HCT116 (cell line): ENCODE results near the gene ST3GAL2. TPM values are rescaled to one million over a fixed set of nuclear protein-coding genes. Genes with fewer than 3 reads are reported as not detected.

Experiments used
- ATAC-seq: fragments of 200-7000 bp; cut with Tn5 transposase; 2 replicates; pipeline ENCODE4 v1.9.1; 2020; ENCODE audit warnings: mild to moderate bottlenecking, moderate library complexity
- BruUV-seq: library from RNA; stranded (reverse); fragments of 400-500 nt; replicated peaks from 2 replicates; lab custom pipeline; 2021; lab: Mats Ljungman, UMichigan
- CTCF ChIA-PET: fragments of 300-600 bp; sonication (Branson Sonifier 250); formaldehyde crosslinking; loops from one replicate; lab custom pipeline; 2021; ENCODE audit warnings: antibody characterized with exemption; lab: Charles Lee
- POLR2A ChIA-PET: fragments of 300-600, 350-600 bp; sonication (Branson Sonifier 250); formaldehyde crosslinking; loops from one replicate; lab custom pipeline; 2021; ENCODE audit warnings: antibody characterized with exemption; lab: Charles Lee
- RAD21 ChIA-PET, 2 experiments: fragments of 300-600 bp; sonication (Branson Sonifier 250); formaldehyde crosslinking; loops; one replicate each; lab custom pipeline; 2023; ENCODE audit warnings: low total read pairs in 2 of 2; ENCODE audit not compliant: uncharacterized antibody in 2 of 2, unreplicated experiment in 2 of 2, low non-redundant PET in 1 of 2; lab: Charles Lee
- DNase-seq: peaks from one replicate; pipeline ENCODE4 v3.0.0-alpha.2; 2010; ENCODE audit warnings: low read depth, low spot score
- H2AFZ ChIP-seq: fragments of 200-600 bp; shearing (Covaris generic), sonication (generic); 2 replicates; pipeline ENCODE4 v1.6.1; 2017; ENCODE audit warnings: low read depth, mixed run types, mixed read lengths, antibody characterized with exemption, low read length; ENCODE audit not compliant: poor library complexity, severe bottlenecking
- H3K27ac ChIP-seq: 2 replicates; pipeline ENCODE4 v1.5.1; 2012; ENCODE audit warnings: low read depth, low read length
- H3K27me3 ChIP-seq: fragments of 200-600 bp; sonication (generic); 2 replicates; pipeline ENCODE4 v1.6.1; 2016; ENCODE audit warnings: mixed run types, low read length, mixed read lengths; ENCODE audit not compliant: insufficient read depth
- H3K36me3 ChIP-seq, 2 experiments: fragments of 200-500 bp in 1 of 2; fragments of 200-600 bp in 1 of 2; sonication (Bioruptor generic) in 1 of 2; sonication (generic) in 1 of 2; 2 replicates each; pipeline versions ENCODE4 v1.5.1 to v1.6.1; 2014 to 2016; ENCODE audit warnings: low read length in 2 of 2, inconsistent platforms in 1 of 2, mixed read lengths in 1 of 2, mixed run types in 1 of 2; ENCODE audit not compliant: insufficient read depth in 2 of 2, control insufficient read depth in 1 of 2
- H3K4me1 ChIP-seq, 2 experiments: fragments of 200-600 bp in 1 of 2; sonication (generic) in 1 of 2; 2 replicates each; pipeline versions ENCODE4 v1.5.1 to v1.6.1; 2012 to 2017; ENCODE audit warnings: low read length in 2 of 2, inconsistent platforms in 1 of 2, mild to moderate bottlenecking in 1 of 2, mixed read lengths in 1 of 2, mixed run types in 1 of 2, moderate library complexity in 1 of 2; ENCODE audit not compliant: insufficient read depth in 2 of 2, control insufficient read depth in 1 of 2
- H3K4me2 ChIP-seq: fragments of 200-600 bp; sonication (generic); 2 replicates; pipeline ENCODE4 v1.6.1; 2017; ENCODE audit warnings: mixed run types, low read length, mixed read lengths
- H3K4me3 ChIP-seq, 2 experiments: fragments of 200-600 bp in 1 of 2; sonication (generic) in 1 of 2; replicated peaks in 1 of 2; 2 replicates each; pipeline ENCODE4 v1.5.1; 2011 to 2016; ENCODE audit warnings: low read length in 2 of 2, control low read depth in 1 of 2, low read depth in 1 of 2, mild to moderate bottlenecking in 1 of 2, mixed read lengths in 1 of 2, mixed run types in 1 of 2
- H3K79me2 ChIP-seq: fragments of 200-600 bp; sonication (generic); 2 replicates; pipeline ENCODE4 v1.6.1; 2017; ENCODE audit warnings: mild to moderate bottlenecking, mixed run types, low read length, moderate library complexity, mixed read lengths; ENCODE audit not compliant: insufficient read depth
- H3K9ac ChIP-seq: fragments of 200-600 bp; sonication (generic); 2 replicates; pipeline ENCODE4 v1.6.1; 2016; ENCODE audit warnings: low read length, mixed read lengths
- H3K9me2 ChIP-seq: fragments of 200-600 bp; sonication (generic), shearing (Covaris generic); 2 replicates; pipeline ENCODE4 v1.6.1; 2017; ENCODE audit warnings: mixed run types, mild to moderate bottlenecking, moderate library complexity; ENCODE audit not compliant: insufficient read depth
- H3K9me3 ChIP-seq, 2 experiments: fragments of 200-500 bp in 1 of 2; fragments of 200-600 bp in 1 of 2; sonication (Bioruptor generic) in 1 of 2; sonication (generic) in 1 of 2; 2 replicates each; pipeline ENCODE4 v1.6.1; 2014 to 2017; ENCODE audit warnings: low read length in 2 of 2, mixed read lengths in 2 of 2, inconsistent platforms in 1 of 2, low read depth in 1 of 2, mild to moderate bottlenecking in 1 of 2, mixed run types in 1 of 2, moderate library complexity in 1 of 2; ENCODE audit not compliant: control insufficient read depth in 1 of 2, insufficient read depth in 1 of 2
- H4K20me1 ChIP-seq: fragments of 200-600 bp; sonication (generic), shearing (Covaris generic); 2 replicates; pipeline ENCODE4 v1.6.1; 2017; ENCODE audit warnings: mixed run types, mild to moderate bottlenecking, moderate library complexity; ENCODE audit not compliant: insufficient read depth
- ELF1 ChIP-seq: IDR thresholded peaks from 2 replicates; pipeline ENCODE4 v1.6.1; 2012; ENCODE audit warnings: low read depth, borderline replicate concordance
- EZH2 ChIP-seq: fragments of 200-600 bp; sonication (generic); IDR thresholded peaks from 2 replicates; pipeline ENCODE4 v1.6.1; 2017; ENCODE audit warnings: antibody characterized with exemption, mixed run types
- FOSL1 ChIP-seq: IDR thresholded peaks from 2 replicates; pipeline ENCODE4 v1.6.1; 2012; ENCODE audit warnings: low read depth
- POLR2A ChIP-seq: IDR thresholded peaks from 2 replicates; pipeline ENCODE4 v1.7.0; 2011; ENCODE audit warnings: borderline replicate concordance; ENCODE audit not compliant: insufficient read depth, insufficient read length; ENCODE audit errors: extremely low read depth
- POLR2AphosphoS5 ChIP-seq: IDR thresholded peaks from 2 replicates; pipeline ENCODE4 v1.6.1; 2011; ENCODE audit warnings: mild to moderate bottlenecking, low read depth, low read length, moderate library complexity
- SP1 ChIP-seq: IDR thresholded peaks from 2 replicates; pipeline ENCODE4 v1.6.1; 2012; ENCODE audit warnings: low read depth
- SRF ChIP-seq: IDR thresholded peaks from 2 replicates; pipeline ENCODE4 v1.6.1; 2012; ENCODE audit warnings: low read depth
- TCF7L2 ChIP-seq: IDR thresholded peaks from 2 replicates; pipeline ENCODE4 v1.7.0; 2011; ENCODE audit warnings: borderline replicate concordance, inconsistent platforms; ENCODE audit not compliant: insufficient read depth, insufficient read length; ENCODE audit errors: extremely low read depth
- ZBTB33 ChIP-seq: IDR thresholded peaks from 2 replicates; pipeline ENCODE4 v1.6.1; 2011; ENCODE audit warnings: mild to moderate bottlenecking, low read length, moderate library complexity; ENCODE audit not compliant: insufficient replicate concordance; ENCODE audit errors: extremely low read depth
- ZNF274 ChIP-seq: fragments of 200-500 bp; sonication (Bioruptor generic); IDR thresholded peaks from 2 replicates; pipeline ENCODE4 v1.6.1; 2014; ENCODE audit warnings: mild to moderate bottlenecking, low read depth, low read length, inconsistent platforms
- intact Hi-C: fragments of 100-400 bp; cut with micrococcal nuclease; formaldehyde crosslinking; loops from 2 replicates; pipeline ENCODE4 v1.10.0; 2022
- total RNA-seq: library from RNA; stranded (reverse); gene quantifications from one replicate; pipeline ENCODE4 v1.2.1, GENCODE V29; 2021; ENCODE audit not compliant: unreplicated experiment
- TF ChIP-seq, protein P1 (sequence below): IDR thresholded peaks from 2 replicates; pipeline ENCODE4 v1.6.1; 2012; ENCODE audit warnings: low read depth
- TF ChIP-seq, protein P2 (sequence below): IDR thresholded peaks from 2 replicates; pipeline ENCODE4 v1.6.1; 2012

Gene ST3GAL2
- total RNA-seq, 1 experiment from 2014 or later = 9.5 TPM

DNA sequence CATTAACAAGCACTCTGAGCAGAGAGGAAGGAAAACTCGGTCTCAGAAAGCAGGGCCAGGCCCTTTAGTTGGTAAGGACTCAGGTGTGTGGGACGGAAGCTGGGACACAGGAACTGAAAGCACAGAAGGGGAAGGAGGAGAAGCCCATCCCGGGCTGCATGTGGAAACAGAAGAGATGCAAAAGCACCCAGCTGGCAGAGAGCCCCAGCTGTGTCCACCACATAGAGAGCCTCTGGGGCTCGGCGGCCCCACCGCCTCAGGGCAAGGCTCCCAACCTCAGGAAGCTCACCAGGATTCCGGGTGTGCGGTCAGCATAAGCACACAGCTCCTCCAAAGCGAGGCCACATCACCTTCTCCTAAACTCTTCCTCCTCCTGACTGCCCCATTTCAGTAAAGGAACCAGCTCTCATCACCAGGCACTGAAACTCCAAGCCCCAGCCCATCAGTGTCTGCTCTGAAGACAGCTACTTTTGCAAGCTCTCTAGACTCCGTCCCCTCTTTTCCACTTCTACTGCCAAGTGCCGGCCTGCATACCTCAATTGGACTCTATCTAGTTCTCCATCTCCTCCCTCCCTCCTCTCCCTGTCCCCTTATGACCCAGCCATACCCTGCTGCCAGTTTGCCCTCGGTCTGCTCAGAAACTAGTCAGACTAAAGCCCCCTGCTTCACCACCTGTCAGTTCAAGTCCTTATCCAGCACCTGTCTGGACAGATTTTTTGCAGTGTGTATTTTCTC lies 6.0 kb downstream of the ST3GAL2 start:
- no peaks in the 10 kb centered on the region for H4K20me1 ChIP-seq
- H3K9me2 ChIP-seq = no peaks in the 10 kb centered on the region
- no peak overlapping the region for H3K9ac ChIP-seq
- H3K4me3 ChIP-seq = no peak overlapping the region
- no peak for DNase-seq
- ChIA-PET RAD21 (interaction anchor here in 1 of 2 experiments (0.6 kb wide), 1 partner anchor 220 kb away, joined by 3 read pairs; no protein-coding TSS in a partner anchor), POLR2A (interaction anchor here (1.4 kb wide), 1 partner anchor 52 kb away, joined by 3 read pairs; no protein-coding TSS in a partner anchor), CTCF (interaction anchor here (1.1 kb wide), 1 partner anchor 21 kb away, joined by 3 read pairs; no protein-coding TSS in a partner anchor)
- H3K9me3 ChIP-seq = no peaks in the 10 kb centered on the region
- TF ChIP-seq POLR2A = no peak
- no peak for TF ChIP-seq ZNF274
- no peak overlapping the region for H3K4me2 ChIP-seq
- H3K27ac ChIP-seq = no peak overlapping the region
- peaks cover 54 to 73% of the 10 kb centered on the region in 2 experiments for H3K4me1 ChIP-seq
- no peak overlapping the region for H2AFZ ChIP-seq
- ATAC-seq = no peak
- intact Hi-C loops = no loop called here
- no peaks in the 10 kb centered on the region for H3K36me3 ChIP-seq
- no peaks in the 10 kb centered on the region for H3K27me3 ChIP-seq
- no TSS peak for BruUV-seq
- peaks cover 2% of the 10 kb centered on the region; the same call in 1 of the 2 replicates for H3K79me2 ChIP-seq

DNA sequence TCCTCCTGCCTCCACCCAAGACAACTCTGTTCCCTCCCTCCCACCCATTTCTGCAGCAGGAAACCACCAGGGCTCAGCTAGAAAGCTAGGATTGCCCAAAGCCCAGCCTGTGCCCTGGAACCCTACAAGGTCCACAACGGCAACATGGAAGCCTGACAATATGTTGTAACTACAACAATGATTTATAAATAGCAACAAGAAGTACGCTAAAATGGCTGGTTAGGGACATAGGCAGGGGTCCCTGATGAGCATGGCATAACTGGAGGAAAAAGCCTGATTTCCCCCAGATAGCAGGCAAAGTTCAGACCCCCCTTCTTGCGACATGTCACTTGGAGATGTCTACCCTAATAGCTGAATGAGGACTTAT lies 6.6 kb downstream of the ST3GAL2 start:
- Histone ChIP-seq H3K36me3 (no peaks in the 10 kb centered on the region), H3K9ac (no peak overlapping the region), H2AFZ (no peak overlapping the region), H3K27ac (no peak overlapping the region), H3K4me2 (no peak overlapping the region), H3K9me2 (no peaks in the 10 kb centered on the region), H3K4me3 (no peak overlapping the region), H3K9me3 (no peaks in the 10 kb centered on the region), H4K20me1 (no peaks in the 10 kb centered on the region), H3K4me1 (peaks cover 53 to 73% of the 10 kb centered on the region in 2 experiments), H3K27me3 (no peaks in the 10 kb centered on the region), H3K79me2 (peaks cover 6% of the 10 kb centered on the region)
- RAD21 ChIA-PET = no interaction called here
- ATAC-seq (no peak), DNase-seq (no peak)
- POLR2A ChIA-PET = no interaction called here
- CTCF ChIA-PET = interaction anchor here (1.1 kb wide), 1 partner anchor 21 kb away, joined by 3 read pairs; no protein-coding TSS in a partner anchor
- no TSS peak for BruUV-seq
- TF ChIP-seq, protein P1, sequence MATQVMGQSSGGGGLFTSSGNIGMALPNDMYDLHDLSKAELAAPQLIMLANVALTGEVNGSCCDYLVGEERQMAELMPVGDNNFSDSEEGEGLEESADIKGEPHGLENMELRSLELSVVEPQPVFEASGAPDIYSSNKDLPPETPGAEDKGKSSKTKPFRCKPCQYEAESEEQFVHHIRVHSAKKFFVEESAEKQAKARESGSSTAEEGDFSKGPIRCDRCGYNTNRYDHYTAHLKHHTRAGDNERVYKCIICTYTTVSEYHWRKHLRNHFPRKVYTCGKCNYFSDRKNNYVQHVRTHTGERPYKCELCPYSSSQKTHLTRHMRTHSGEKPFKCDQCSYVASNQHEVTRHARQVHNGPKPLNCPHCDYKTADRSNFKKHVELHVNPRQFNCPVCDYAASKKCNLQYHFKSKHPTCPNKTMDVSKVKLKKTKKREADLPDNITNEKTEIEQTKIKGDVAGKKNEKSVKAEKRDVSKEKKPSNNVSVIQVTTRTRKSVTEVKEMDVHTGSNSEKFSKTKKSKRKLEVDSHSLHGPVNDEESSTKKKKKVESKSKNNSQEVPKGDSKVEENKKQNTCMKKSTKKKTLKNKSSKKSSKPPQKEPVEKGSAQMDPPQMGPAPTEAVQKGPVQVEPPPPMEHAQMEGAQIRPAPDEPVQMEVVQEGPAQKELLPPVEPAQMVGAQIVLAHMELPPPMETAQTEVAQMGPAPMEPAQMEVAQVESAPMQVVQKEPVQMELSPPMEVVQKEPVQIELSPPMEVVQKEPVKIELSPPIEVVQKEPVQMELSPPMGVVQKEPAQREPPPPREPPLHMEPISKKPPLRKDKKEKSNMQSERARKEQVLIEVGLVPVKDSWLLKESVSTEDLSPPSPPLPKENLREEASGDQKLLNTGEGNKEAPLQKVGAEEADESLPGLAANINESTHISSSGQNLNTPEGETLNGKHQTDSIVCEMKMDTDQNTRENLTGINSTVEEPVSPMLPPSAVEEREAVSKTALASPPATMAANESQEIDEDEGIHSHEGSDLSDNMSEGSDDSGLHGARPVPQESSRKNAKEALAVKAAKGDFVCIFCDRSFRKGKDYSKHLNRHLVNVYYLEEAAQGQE = no peak
- TF ChIP-seq ELF1 = no peak
- no peak for TF ChIP-seq EZH2
- no peak for TF ChIP-seq SRF
- TF ChIP-seq POLR2A = no peak
- TF ChIP-seq ZBTB33 = no peak
- TF ChIP-seq SP1 = no peak
- TF ChIP-seq, protein P2, sequence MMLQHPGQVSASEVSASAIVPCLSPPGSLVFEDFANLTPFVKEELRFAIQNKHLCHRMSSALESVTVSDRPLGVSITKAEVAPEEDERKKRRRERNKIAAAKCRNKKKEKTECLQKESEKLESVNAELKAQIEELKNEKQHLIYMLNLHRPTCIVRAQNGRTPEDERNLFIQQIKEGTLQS = no peak
- no peak for TF ChIP-seq TCF7L2
- TF ChIP-seq FOSL1 = no peak
- TF ChIP-seq POLR2AphosphoS5 = no peak
- intact Hi-C loops = no loop called here
